Measurements from ENCODE around the gene GLOD4.
"Not testable (repeated sequence)": the region's sequence is repeated elsewhere in the genome, so short reads cannot be mapped to it uniquely, and the experiment has no call there.

Gene GLOD4

GRCh38 chr17:781805-782731 is at the start of gene GLOD4, which contains the start of gene MRM3:
GLOD4 (minus strand) TSS chr17:782280; CDS start chr17:782255, 25 bp downstream.
MRM3 (plus strand) TSS chr17:782353; CDS start chr17:782379, 26 bp downstream.
- Histone ChIP-seq H2AFZ (ENCODE audit: low read depth, low read length) (peak within 1 kb of the TSS; percentile 15), H3K27me3 (ENCODE audit: insufficient read depth, low read length) (no peaks in the 10 kb centered on the region), H3K9me3 (ENCODE audit: low read length) (no peaks in the 10 kb centered on the region), H3K4me3 (ENCODE audit: low read length) (peak within 1 kb of the TSS; percentile 80), H3K36me3 (ENCODE audit: insufficient read depth, low read length) (peaks cover 32% of the 10 kb centered on the region), H3K4me1 (ENCODE audit: insufficient read depth, low read length) (peaks cover 18% of the 10 kb centered on the region)

- Histone ChIP-seq H3K9me3 (ENCODE audit: low read length) (peaks cover 17% of the 10 kb centered on the region), H3K36me3 (ENCODE audit: insufficient read depth, low read length) (peaks cover 5% of the 10 kb centered on the region), H3K27me3 (ENCODE audit: insufficient read depth, low read length) (no peaks in the 10 kb centered on the region), H2AFZ (ENCODE audit: low read depth, low read length) (no peak overlapping the region), H3K4me3 (ENCODE audit: low read length) (no peak overlapping the region), H3K4me1 (ENCODE audit: insufficient read depth, low read length) (no peaks in the 10 kb centered on the region)
These were observed 48.9 kb upstream of the GLOD4 start for GRCh38 chr17:830950-831349.

DNA sequence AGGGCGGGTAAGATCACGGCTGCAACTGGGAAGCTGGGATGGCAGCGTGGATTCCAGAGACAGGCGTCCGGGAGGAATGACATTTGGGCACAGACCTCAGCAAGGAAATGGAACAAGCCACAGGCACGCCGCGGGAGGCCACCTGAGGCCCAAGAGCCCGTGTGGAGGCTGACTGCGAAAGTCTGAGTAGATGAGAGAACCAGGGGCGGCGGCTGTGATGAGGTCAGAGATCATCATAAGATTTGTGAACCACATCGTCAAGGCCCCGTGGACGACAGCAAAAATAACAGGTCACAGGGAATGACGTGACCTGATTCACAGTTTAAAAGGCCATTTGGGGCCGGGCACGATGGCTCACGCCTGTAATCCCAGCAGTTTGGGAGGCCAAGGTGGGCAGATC is 48.3 kb upstream of the GLOD4 start:
- Histone ChIP-seq H3K27me3 (ENCODE audit: insufficient read depth, low read length) (no peaks in the 10 kb centered on the region), H2AFZ (ENCODE audit: low read depth, low read length) (no peak overlapping the region), H3K9me3 (ENCODE audit: low read length) (peaks cover 17% of the 10 kb centered on the region), H3K4me3 (ENCODE audit: low read length) (no peak overlapping the region), H3K4me1 (ENCODE audit: insufficient read depth, low read length) (no peaks in the 10 kb centered on the region), H3K36me3 (ENCODE audit: insufficient read depth, low read length) (peaks cover 11% of the 10 kb centered on the region)

DNA sequence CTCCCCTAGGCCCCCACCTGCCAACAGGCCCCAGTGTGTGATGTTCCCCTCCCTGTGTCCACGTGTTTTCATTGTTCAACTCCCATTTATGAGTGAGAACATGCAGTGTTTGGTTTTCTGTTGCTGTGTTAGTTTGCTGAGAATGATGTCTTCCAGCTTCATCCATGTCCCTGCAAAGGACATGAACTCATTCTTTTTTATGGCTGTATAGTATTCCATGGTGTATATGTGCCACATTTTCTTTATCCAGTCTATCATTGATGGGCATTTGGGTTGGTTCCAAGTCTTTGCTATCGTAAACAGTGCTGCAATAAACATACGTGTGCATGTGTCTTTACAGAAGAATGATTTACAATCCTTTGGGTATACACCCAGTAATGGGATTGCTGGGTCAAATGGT is 47.5 kb upstream of the GLOD4 start:
- not testable (repeated sequence) for H3K4me1 ChIP-seq (ENCODE audit: insufficient read depth, low read length)

DNA sequence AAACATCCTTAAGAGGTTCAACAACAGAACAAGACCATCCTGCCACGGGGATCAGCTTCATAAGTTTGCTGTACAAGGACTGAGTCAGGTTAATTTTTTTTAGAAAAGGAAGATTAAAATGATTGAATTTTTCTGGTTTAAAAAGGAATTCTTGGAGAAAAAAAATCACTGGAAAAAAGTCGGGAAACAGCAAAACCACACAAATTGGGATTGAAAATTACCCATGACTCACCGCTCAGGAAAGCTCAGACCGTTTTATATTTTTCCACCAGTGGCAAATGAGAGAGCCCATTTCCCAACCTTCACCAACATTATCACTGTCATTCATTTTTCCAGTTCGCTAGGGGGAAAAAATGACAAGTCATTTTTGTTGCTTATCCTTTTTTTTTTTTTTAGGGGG is 46.7 kb upstream of the GLOD4 start:
- Histone ChIP-seq H3K4me1 (ENCODE audit: insufficient read depth, low read length) (no peaks in the 10 kb centered on the region), H3K4me3 (ENCODE audit: low read length) (no peak overlapping the region)

More for the DNA sequence above, 47.5 kb upstream of the GLOD4 start:
- Histone ChIP-seq H3K36me3 (ENCODE audit: insufficient read depth, low read length) (peaks cover 18% of the 10 kb centered on the region), H3K9me3 (ENCODE audit: low read length) (peaks cover 14% of the 10 kb centered on the region)
- H2AFZ ChIP-seq (ENCODE audit: low read depth, low read length); H3K27me3 ChIP-seq (ENCODE audit: insufficient read depth, low read length); H3K4me3 ChIP-seq (ENCODE audit: low read length): not testable (repeated sequence)

DNA sequence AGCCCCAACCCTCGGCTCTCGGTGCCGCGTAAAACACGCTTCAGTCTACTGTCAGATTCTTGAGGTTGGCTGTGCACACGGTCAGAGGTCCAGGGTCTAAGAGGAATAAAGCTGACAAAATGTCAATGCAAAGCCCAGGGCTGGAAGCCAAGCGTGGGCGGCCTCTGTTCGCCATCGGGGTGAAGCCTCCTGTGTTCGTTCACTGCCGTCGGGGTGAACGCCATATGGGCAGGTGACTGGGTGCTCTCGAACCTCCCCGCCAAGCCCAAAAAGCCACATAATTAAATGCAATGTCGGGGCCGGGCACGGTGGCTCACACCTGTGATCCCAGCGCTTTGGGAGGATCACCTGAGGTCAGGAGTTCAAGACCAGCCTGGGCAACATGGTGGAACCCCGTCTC is 44.7 kb upstream of the GLOD4 start:
- Histone ChIP-seq H3K4me1 (ENCODE audit: insufficient read depth, low read length) (no peaks in the 10 kb centered on the region), H3K9me3 (ENCODE audit: low read length) (peaks cover 9% of the 10 kb centered on the region), H3K4me3 (ENCODE audit: low read length) (no peak overlapping the region), H3K27me3 (ENCODE audit: insufficient read depth, low read length) (no peaks in the 10 kb centered on the region), H2AFZ (ENCODE audit: low read depth, low read length) (no peak overlapping the region), H3K36me3 (ENCODE audit: insufficient read depth, low read length) (peaks cover 39% of the 10 kb centered on the region)

More for the DNA sequence above, 46.7 kb upstream of the GLOD4 start:
- peaks cover 23% of the 10 kb centered on the region for H3K36me3 ChIP-seq (ENCODE audit: insufficient read depth, low read length)
- no peak overlapping the region for H2AFZ ChIP-seq (ENCODE audit: low read depth, low read length)
- H3K9me3 ChIP-seq (ENCODE audit: low read length): peaks cover 10% of the 10 kb centered on the region
- H3K27me3 ChIP-seq (ENCODE audit: insufficient read depth, low read length): no peaks in the 10 kb centered on the region

- Histone ChIP-seq H3K4me3 (ENCODE audit: low read length) (no peak overlapping the region), H3K9me3 (ENCODE audit: low read length) (peaks cover 8% of the 10 kb centered on the region), H3K36me3 (ENCODE audit: insufficient read depth, low read length) (peaks cover 41% of the 10 kb centered on the region), H3K27me3 (ENCODE audit: insufficient read depth, low read length) (no peaks in the 10 kb centered on the region), H2AFZ (ENCODE audit: low read depth, low read length) (no peak overlapping the region), H3K4me1 (ENCODE audit: insufficient read depth, low read length) (no peaks in the 10 kb centered on the region)
These were observed 43.1 kb upstream of the GLOD4 start for GRCh38 chr17:825216-825615.

DNA sequence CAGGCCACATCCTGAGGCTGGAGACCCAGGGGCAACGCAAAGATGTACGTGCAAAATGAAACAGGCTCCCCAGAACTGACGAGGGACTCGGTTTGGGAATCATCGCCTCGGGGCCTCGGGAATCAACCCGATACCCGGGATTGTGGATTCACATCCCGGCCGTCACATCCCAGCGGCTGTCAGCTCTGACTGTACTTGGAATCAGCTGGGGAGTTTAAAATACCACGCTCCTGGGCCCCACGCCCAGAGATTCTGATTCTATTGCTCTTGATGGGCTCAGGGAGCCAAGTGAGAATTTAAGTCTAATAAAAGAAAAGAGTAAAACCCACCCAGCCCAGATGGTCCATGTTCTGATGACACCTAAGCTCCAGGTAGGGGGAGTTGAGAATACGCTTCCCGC is 42.3 kb upstream of the GLOD4 start:
- no peak overlapping the region for H2AFZ ChIP-seq (ENCODE audit: low read depth, low read length)
- peaks cover 5% of the 10 kb centered on the region for H3K9me3 ChIP-seq (ENCODE audit: low read length)
- peaks cover 49% of the 10 kb centered on the region for H3K36me3 ChIP-seq (ENCODE audit: insufficient read depth, low read length)
- H3K4me1 ChIP-seq (ENCODE audit: insufficient read depth, low read length): no peaks in the 10 kb centered on the region
- no peak overlapping the region for H3K4me3 ChIP-seq (ENCODE audit: low read length)
- no peaks in the 10 kb centered on the region for H3K27me3 ChIP-seq (ENCODE audit: insufficient read depth, low read length)

GRCh38 chr17:823501-823902 is 41.4 kb upstream of the GLOD4 start:
- Histone ChIP-seq H2AFZ (ENCODE audit: low read depth, low read length) (no peak overlapping the region), H3K9me3 (ENCODE audit: low read length) (peaks cover 5% of the 10 kb centered on the region), H3K4me3 (ENCODE audit: low read length) (no peak overlapping the region), H3K27me3 (ENCODE audit: insufficient read depth, low read length) (no peaks in the 10 kb centered on the region), H3K36me3 (ENCODE audit: insufficient read depth, low read length) (peaks cover 54% of the 10 kb centered on the region), H3K4me1 (ENCODE audit: insufficient read depth, low read length) (no peaks in the 10 kb centered on the region)

DNA sequence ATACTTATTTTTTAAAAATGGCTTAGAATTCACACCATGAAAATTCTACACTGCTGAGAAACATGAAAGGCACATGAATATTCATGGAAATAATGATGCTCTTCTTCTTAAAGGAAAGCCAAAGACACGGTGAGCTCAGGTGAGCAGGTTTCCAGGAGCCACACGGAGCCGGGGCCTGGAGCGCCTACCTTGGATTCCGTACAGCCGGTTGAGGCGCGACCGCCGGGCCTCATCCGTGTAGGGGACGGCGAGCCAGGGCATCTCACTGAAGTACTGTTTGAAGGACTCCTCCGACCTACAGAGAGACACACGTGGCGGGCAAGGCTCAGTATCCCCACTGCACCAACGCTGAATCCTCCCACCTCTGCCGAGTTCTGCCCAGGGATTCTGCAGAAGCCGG is 37.2 kb upstream of the GLOD4 start:
- Histone ChIP-seq H2AFZ (ENCODE audit: low read depth, low read length) (no peak overlapping the region), H3K36me3 (ENCODE audit: insufficient read depth, low read length) (peaks cover 66% of the 10 kb centered on the region), H3K27me3 (ENCODE audit: insufficient read depth, low read length) (no peaks in the 10 kb centered on the region), H3K4me3 (ENCODE audit: low read length) (no peak overlapping the region), H3K9me3 (ENCODE audit: low read length) (peaks cover 5% of the 10 kb centered on the region), H3K4me1 (ENCODE audit: insufficient read depth, low read length) (no peaks in the 10 kb centered on the region)

- Histone ChIP-seq H3K27me3 (ENCODE audit: insufficient read depth, low read length) (no peaks in the 10 kb centered on the region), H2AFZ (ENCODE audit: low read depth, low read length) (no peak overlapping the region), H3K9me3 (ENCODE audit: low read length) (no peaks in the 10 kb centered on the region), H3K4me1 (ENCODE audit: insufficient read depth, low read length) (no peaks in the 10 kb centered on the region), H3K36me3 (ENCODE audit: insufficient read depth, low read length) (peaks cover 64% of the 10 kb centered on the region), H3K4me3 (ENCODE audit: low read length) (no peak overlapping the region)
These were observed 32.3 kb upstream of the GLOD4 start for GRCh38 chr17:814371-814770.

DNA sequence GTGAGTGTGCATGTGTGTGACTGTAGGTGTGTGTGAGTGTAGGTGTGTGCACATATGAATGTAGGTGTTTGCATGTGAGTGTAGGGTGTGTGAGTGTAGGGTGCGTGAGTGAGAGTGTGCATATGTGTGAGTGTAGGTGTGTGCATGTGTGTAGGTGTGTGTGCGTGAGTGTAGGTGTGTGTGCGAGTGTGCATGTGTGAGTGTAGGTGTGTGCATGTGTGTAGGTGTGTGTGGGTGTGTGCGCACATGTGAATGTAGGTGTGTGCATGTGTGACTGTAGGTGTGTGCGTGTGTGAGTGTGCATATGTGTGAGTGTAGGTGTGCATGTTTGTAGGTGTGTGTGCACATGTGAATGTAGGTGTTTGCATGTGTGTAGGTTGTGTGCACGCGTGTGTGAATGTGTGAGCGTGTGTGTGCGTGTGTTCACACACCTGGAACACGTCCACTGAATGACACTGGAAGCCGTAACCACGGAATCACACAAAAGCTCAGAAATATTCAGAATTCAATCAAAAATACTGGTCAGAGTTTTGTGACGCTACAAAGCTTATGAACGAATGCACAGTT is 30.6 kb upstream of the GLOD4 start:
- Histone ChIP-seq H3K4me1 (ENCODE audit: insufficient read depth, low read length) (no peaks in the 10 kb centered on the region), H2AFZ (ENCODE audit: low read depth, low read length) (no peak overlapping the region), H3K36me3 (ENCODE audit: insufficient read depth, low read length) (peaks cover 54% of the 10 kb centered on the region), H3K9me3 (ENCODE audit: low read length) (no peaks in the 10 kb centered on the region), H3K27me3 (ENCODE audit: insufficient read depth, low read length) (no peaks in the 10 kb centered on the region), H3K4me3 (ENCODE audit: low read length) (no peak overlapping the region)

DNA sequence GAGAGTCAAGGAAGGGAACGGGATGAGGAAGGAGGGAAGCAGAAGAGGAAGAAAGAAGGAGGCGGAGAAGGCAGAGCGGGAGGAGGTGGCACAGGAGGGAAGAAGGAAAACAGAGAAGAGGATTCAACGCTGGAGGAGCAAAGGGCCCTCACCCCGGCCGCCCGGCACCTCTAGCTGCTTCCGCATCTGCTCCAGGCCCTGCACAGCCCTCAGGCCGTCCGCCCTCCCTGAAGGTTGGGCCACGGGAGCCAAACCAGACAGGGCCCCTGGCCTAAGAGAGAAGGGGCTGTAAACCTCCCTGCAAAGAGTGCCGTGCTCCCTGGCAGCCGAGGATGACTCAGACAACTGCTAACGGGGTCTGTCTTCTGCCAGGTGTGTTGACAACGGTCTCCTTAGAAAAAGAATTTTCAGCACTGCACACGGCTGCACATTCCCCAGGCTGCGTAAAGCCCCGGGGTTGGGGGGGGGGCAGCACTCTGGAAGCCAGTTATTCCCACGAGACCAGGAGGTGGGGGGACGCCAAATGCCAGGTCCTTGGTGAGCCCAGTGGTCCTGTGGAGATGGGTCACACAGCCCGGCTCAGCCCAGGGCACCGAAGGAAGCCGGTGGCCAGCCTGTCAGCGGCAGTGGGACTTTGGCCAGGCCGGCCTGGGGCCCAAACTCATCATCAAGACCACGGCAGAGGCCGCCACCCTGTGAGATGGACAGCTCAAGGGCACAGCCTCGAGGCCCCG is 29.1 kb upstream of the GLOD4 start:
- H3K4me3 ChIP-seq (ENCODE audit: low read length): no peak overlapping the region
- H3K9me3 ChIP-seq (ENCODE audit: low read length): no peaks in the 10 kb centered on the region
- H2AFZ ChIP-seq (ENCODE audit: low read depth, low read length): no peak overlapping the region
- peaks cover 46% of the 10 kb centered on the region for H3K36me3 ChIP-seq (ENCODE audit: insufficient read depth, low read length)
- peaks cover 3% of the 10 kb centered on the region for H3K4me1 ChIP-seq (ENCODE audit: insufficient read depth, low read length)
- H3K27me3 ChIP-seq (ENCODE audit: insufficient read depth, low read length): no peaks in the 10 kb centered on the region
